SKM-1 treated with dmso at 0.1 percent for 144 hours (cell line): Measurements from ENCODE around the gene DLG2.
A peak's percentile ranks its signal among the peaks of the same experiment; 100 is the strongest.
"Not testable (repeated sequence)": the region's sequence is repeated elsewhere in the genome, so short reads cannot be mapped to it uniquely, and the experiment has no call there.

ENCODE experiments used
- DNase-seq: peaks from one replicate; lab custom pipeline; 2025; ENCODE audit not compliant: unreplicated experiment; lab: John Stamatoyannopoulos, UW

Gene DLG2

GRCh38 chr11:85040166-85040565 lies 587.0 kb downstream of the DLG2 start:
- DNase-seq, result no peak

- DNase-seq, result no peak
These were observed 597.2 kb downstream of the DLG2 start for GRCh38 chr11:85029964-85030363.

- DNase-seq, result no peak
These were observed 598.6 kb downstream of the DLG2 start for GRCh38 chr11:85028329-85029101.

GRCh38 chr11:85027346-85027745 lies 599.8 kb downstream of the DLG2 start:
- no peak for DNase-seq

- no peak for DNase-seq
These were observed 606.1 kb downstream of the DLG2 start for GRCh38 chr11:85021058-85021457.

- no peak for DNase-seq
These were observed 633.8 kb downstream of the DLG2 start for GRCh38 chr11:84993386-84993785.

- no peak for DNase-seq
These were observed 637.0 kb downstream of the DLG2 start for GRCh38 chr11:84990141-84990540.

- DNase-seq, result not testable (repeated sequence)
These were observed 639.4 kb downstream of the DLG2 start for GRCh38 chr11:84987686-84988187.

GRCh38 chr11:84981301-84981700 lies 645.8 kb downstream of the DLG2 start:
- no peak for DNase-seq

GRCh38 chr11:84969103-84969502 lies 658.0 kb downstream of the DLG2 start:
- no peak for DNase-seq

GRCh38 chr11:84965484-84965883 lies 661.7 kb downstream of the DLG2 start:
- no peak for DNase-seq

GRCh38 chr11:84963240-84963639 lies 663.9 kb downstream of the DLG2 start:
- no peak for DNase-seq

GRCh38 chr11:84962018-84962417 lies 665.1 kb downstream of the DLG2 start:
- no peak for DNase-seq

GRCh38 chr11:84958295-84958694 lies 668.8 kb downstream of the DLG2 start:
- DNase-seq, result no peak

GRCh38 chr11:84950569-84951270 lies 676.4 kb downstream of the DLG2 start:
- DNase-seq, result no peak

GRCh38 chr11:84947970-84948580 lies 679.1 kb downstream of the DLG2 start:
- no peak for DNase-seq

GRCh38 chr11:84947070-84947469 lies 680.1 kb downstream of the DLG2 start:
- no peak for DNase-seq

GRCh38 chr11:84930863-84931262 lies 696.3 kb downstream of the DLG2 start:
- peak; percentile 66 for DNase-seq

GRCh38 chr11:84929738-84930137 lies 697.4 kb downstream of the DLG2 start:
- DNase-seq, result no peak

GRCh38 chr11:84924154-84924692 lies 702.9 kb downstream of the DLG2 start:
- no peak for DNase-seq

GRCh38 chr11:84923489-84923888 lies 703.7 kb downstream of the DLG2 start:
- no peak for DNase-seq

- no peak for DNase-seq
These were observed 704.3 kb downstream of the DLG2 start for GRCh38 chr11:84922836-84923235.
